H9 (cell line): ENCODE data around the gene RNF26. TPM values are rescaled to one million over a fixed set of nuclear protein-coding genes. Genes with fewer than 3 reads are reported as not detected.
A peak's percentile ranks its signal among the peaks of the same experiment; 100 is the strongest.

Source experiments
- DNase-seq: peaks from one replicate; pipeline ENCODE4 v3.0.0-alpha.2; 2017
- H2AFZ ChIP-seq: one replicate; pipeline ENCODE4 v1.6.1; 2013; ENCODE audit warnings: mild to moderate bottlenecking, low read length, control low read depth, moderate library complexity
- H2AK5ac ChIP-seq: 2 replicates; pipeline ENCODE4 v1.6.1; 2013; ENCODE audit warnings: low read length, control low read depth, mixed read lengths; ENCODE audit not compliant: insufficient read length
- H2BK120ac ChIP-seq: one replicate; pipeline ENCODE4 v1.6.1; 2013; ENCODE audit warnings: low read depth, mild to moderate bottlenecking, low read length, control low read depth, inconsistent platforms; ENCODE audit not compliant: poor library complexity, severe bottlenecking
- H2BK12ac ChIP-seq: 2 replicates; pipeline ENCODE4 v1.6.1; 2013; ENCODE audit warnings: low read length, control low read depth, mixed read lengths, low read depth; ENCODE audit not compliant: insufficient read length
- H2BK15ac ChIP-seq: 2 replicates; pipeline ENCODE4 v1.6.1; 2013; ENCODE audit warnings: low read depth, low read length, control low read depth
- H2BK20ac ChIP-seq: one replicate; pipeline ENCODE4 v1.6.1; 2013; ENCODE audit warnings: low read depth, mild to moderate bottlenecking, low read length, control low read depth, inconsistent platforms; ENCODE audit not compliant: poor library complexity, severe bottlenecking
- H2BK5ac ChIP-seq: 2 replicates; pipeline ENCODE4 v1.6.1; 2013; ENCODE audit warnings: low read length, control low read depth, mixed read lengths; ENCODE audit not compliant: insufficient read length
- H3K14ac ChIP-seq: 2 replicates; pipeline ENCODE4 v1.6.1; 2013; ENCODE audit warnings: low read length, control low read depth; ENCODE audit not compliant: insufficient read depth
- H3K18ac ChIP-seq: 2 replicates; pipeline ENCODE4 v1.6.1; 2013; ENCODE audit warnings: low read depth, mild to moderate bottlenecking, mixed read lengths, low read length, control low read depth; ENCODE audit not compliant: insufficient read length
- H3K23ac ChIP-seq: 2 replicates; pipeline ENCODE4 v1.6.1; 2013; ENCODE audit warnings: low read length, control low read depth, mixed read lengths, low read depth; ENCODE audit not compliant: insufficient read length
- H3K23me2 ChIP-seq: 2 replicates; pipeline ENCODE4 v1.6.1; 2013; ENCODE audit warnings: low read depth, mild to moderate bottlenecking, mixed read lengths, low read length, control low read depth; ENCODE audit not compliant: insufficient read length, poor library complexity, severe bottlenecking
- H3K27ac ChIP-seq: 2 replicates; pipeline ENCODE4 v1.5.1; 2013; ENCODE audit warnings: low read length, control low read depth, mixed read lengths, low read depth; ENCODE audit not compliant: insufficient read length
- H3K27me3 ChIP-seq: 2 replicates; pipeline ENCODE4 v1.6.1; 2013; ENCODE audit warnings: low read length, control low read depth, inconsistent platforms; ENCODE audit not compliant: insufficient read depth
- H3K4ac ChIP-seq: 2 replicates; pipeline ENCODE4 v1.6.1; 2013; ENCODE audit warnings: low read depth, mild to moderate bottlenecking, control low read depth, inconsistent platforms, low read length, moderate library complexity
- H3K4me1 ChIP-seq: 2 replicates; pipeline ENCODE4 v1.6.1; 2013; ENCODE audit warnings: low read length, control low read depth, inconsistent platforms; ENCODE audit not compliant: insufficient read depth
- H3K4me2 ChIP-seq: 2 replicates; pipeline ENCODE4 v1.6.1; 2013; ENCODE audit warnings: low read length, control low read depth, mixed read lengths; ENCODE audit not compliant: insufficient read length, insufficient read depth
- H3K56ac ChIP-seq: 2 replicates; pipeline ENCODE4 v1.6.1; 2013; ENCODE audit warnings: low read depth, mild to moderate bottlenecking, mixed read lengths, low read length, control low read depth; ENCODE audit not compliant: insufficient read length
- H3K79me1 ChIP-seq: 2 replicates; pipeline ENCODE4 v1.6.1; 2013; ENCODE audit warnings: low read depth, mild to moderate bottlenecking, moderate library complexity, low read length, control low read depth, inconsistent platforms; ENCODE audit not compliant: insufficient read depth, poor library complexity, severe bottlenecking
- H3K79me2 ChIP-seq: 2 replicates; pipeline ENCODE4 v1.6.1; 2013; ENCODE audit warnings: low read length, control low read depth, inconsistent platforms; ENCODE audit not compliant: insufficient read depth
- H3K9ac ChIP-seq: 2 replicates; pipeline ENCODE4 v1.6.1; 2013; ENCODE audit warnings: low read length, control low read depth, mixed read lengths; ENCODE audit not compliant: insufficient read length; ENCODE audit errors: extremely low read depth
- H3K9me3 ChIP-seq: one replicate; pipeline ENCODE4 v1.6.1; 2013; ENCODE audit warnings: low read depth, low read length, inconsistent platforms; ENCODE audit not compliant: control insufficient read depth
- H3T11ph ChIP-seq: one replicate; pipeline ENCODE4 v1.6.1; 2013; ENCODE audit warnings: mild to moderate bottlenecking, low read length, control low read depth, inconsistent platforms
- H4K20me1 ChIP-seq: one replicate; pipeline ENCODE4 v1.6.1; 2013; ENCODE audit not compliant: control insufficient read depth, insufficient read length, insufficient read depth
- H4K5ac ChIP-seq: 2 replicates; pipeline ENCODE4 v1.6.1; 2013; ENCODE audit warnings: low read depth, mild to moderate bottlenecking, mixed read lengths, low read length, control low read depth; ENCODE audit not compliant: insufficient read length
- H4K8ac ChIP-seq: replicated peaks from 2 replicates; pipeline ENCODE4 v1.6.1; 2013; ENCODE audit warnings: low read length, control low read depth, mixed read lengths, low read depth; ENCODE audit not compliant: insufficient read length
- H4K91ac ChIP-seq: 2 replicates; pipeline ENCODE4 v1.6.1; 2013; ENCODE audit warnings: low read depth, mild to moderate bottlenecking, moderate library complexity, mixed read lengths, low read length, control low read depth; ENCODE audit not compliant: insufficient read length
- H3K27ac Mint-ChIP-seq, 3 experiments: 2 replicates in 2 of 3; 3 replicates in 1 of 3; pipeline ENCODE4 v1.8.0; 2020 to 2021; ENCODE audit warnings: mixed read lengths in 3 of 3, mild to moderate bottlenecking in 1 of 3, moderate library complexity in 1 of 3
- H3K27me3 Mint-ChIP-seq: 2 replicates; pipeline ENCODE4 v1.8.0; 2021; ENCODE audit warnings: low read depth, mild to moderate bottlenecking, moderate library complexity, mixed read lengths
- H3K36me3 Mint-ChIP-seq, 3 experiments: 2 replicates in 2 of 3; 3 replicates in 1 of 3; pipeline ENCODE4 v1.8.0; 2020 to 2021; ENCODE audit warnings: low read depth in 3 of 3, mixed read lengths in 3 of 3; ENCODE audit not compliant: insufficient read depth in 1 of 3
- H3K4me1 Mint-ChIP-seq, 2 experiments: 2 replicates each; pipeline ENCODE4 v1.8.0; 2020; ENCODE audit warnings: mixed read lengths in 2 of 2
- H3K4me3 Mint-ChIP-seq, 2 experiments: 2 replicates in 1 of 2; 3 replicates in 1 of 2; pipeline ENCODE4 v1.8.0; 2020 to 2021; ENCODE audit warnings: mild to moderate bottlenecking in 2 of 2, mixed read lengths in 2 of 2, moderate library complexity in 1 of 2
- H3K9me3 Mint-ChIP-seq, 2 experiments: 2 replicates in 1 of 2; 3 replicates in 1 of 2; pipeline ENCODE4 v1.8.0; 2020; ENCODE audit warnings: mild to moderate bottlenecking in 2 of 2, mixed read lengths in 2 of 2, moderate library complexity in 1 of 2
- WGBS: extraction: QIAGEN DNeasy Blood & Tissue Kit; methylation state at CpG from one replicate; pipeline ENCODE4 v1.1.7; 2013; ENCODE audit warnings: missing lambda C conversion rate, low lambda C conversion rate, mixed read lengths; ENCODE audit not compliant: insufficient read length; ENCODE audit errors: extremely low coverage; 5-methylcytosine and 5-hydroxymethylcytosine counted together
- total RNA-seq: library from RNA; stranded (reverse); gene quantifications from 2 replicates; pipeline ENCODE4 v1.2.1, GENCODE V29; 2021
- TF ChIP-seq, protein P1 (sequence below): fragments of 200-600 bp; sonication (generic); conservative IDR thresholded peaks from 3 replicates; pipeline ENCODE4 v1.8.0; 2021; ENCODE audit warnings: antibody characterized with exemption, mild to moderate bottlenecking

Gene RNF26
- total RNA-seq, 1 experiment from 2014 or later, result 57.6 TPM

DNA sequence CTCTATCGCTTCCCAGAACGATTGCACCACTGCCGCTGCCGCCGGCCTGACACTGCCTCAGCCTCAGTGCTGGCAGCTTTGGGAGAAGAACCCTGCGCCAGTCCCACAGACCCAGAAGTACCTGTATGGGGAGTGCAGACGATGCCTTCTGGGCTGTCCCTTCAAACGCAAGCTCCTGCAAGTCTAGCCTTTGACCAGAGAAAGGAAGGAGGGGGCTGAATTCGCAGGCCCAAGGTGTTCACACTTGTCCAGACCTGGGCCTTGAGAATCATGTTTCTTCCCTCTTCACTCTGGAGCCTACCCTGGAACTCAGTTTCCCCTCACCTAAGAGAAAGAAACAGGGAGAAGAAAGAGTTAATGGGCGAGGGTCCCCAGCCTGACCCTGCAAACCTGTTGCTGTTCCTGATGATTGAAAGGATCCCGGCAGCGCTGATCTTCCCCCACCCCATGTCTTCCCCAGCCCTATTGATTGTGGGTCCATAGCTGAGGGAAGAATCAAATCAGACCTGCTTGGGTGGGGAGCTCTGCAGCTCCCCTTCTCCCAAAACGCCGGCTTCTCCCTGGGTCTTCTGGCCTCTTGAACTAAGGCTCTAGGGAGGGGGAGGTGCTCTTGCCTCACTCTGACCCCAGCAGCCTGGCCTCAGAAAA lies 16.6 kb upstream of the RNF26 start:
- no peak overlapping the region for H2AFZ ChIP-seq
- TF ChIP-seq, protein P1, sequence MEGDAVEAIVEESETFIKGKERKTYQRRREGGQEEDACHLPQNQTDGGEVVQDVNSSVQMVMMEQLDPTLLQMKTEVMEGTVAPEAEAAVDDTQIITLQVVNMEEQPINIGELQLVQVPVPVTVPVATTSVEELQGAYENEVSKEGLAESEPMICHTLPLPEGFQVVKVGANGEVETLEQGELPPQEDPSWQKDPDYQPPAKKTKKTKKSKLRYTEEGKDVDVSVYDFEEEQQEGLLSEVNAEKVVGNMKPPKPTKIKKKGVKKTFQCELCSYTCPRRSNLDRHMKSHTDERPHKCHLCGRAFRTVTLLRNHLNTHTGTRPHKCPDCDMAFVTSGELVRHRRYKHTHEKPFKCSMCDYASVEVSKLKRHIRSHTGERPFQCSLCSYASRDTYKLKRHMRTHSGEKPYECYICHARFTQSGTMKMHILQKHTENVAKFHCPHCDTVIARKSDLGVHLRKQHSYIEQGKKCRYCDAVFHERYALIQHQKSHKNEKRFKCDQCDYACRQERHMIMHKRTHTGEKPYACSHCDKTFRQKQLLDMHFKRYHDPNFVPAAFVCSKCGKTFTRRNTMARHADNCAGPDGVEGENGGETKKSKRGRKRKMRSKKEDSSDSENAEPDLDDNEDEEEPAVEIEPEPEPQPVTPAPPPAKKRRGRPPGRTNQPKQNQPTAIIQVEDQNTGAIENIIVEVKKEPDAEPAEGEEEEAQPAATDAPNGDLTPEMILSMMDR, result no peak
- no peak overlapping the region for H4K91ac ChIP-seq
- no peaks in the 10 kb centered on the region for H3K9me3 ChIP-seq
- H3K27me3 Mint-ChIP-seq, result peaks cover 38% of the 10 kb centered on the region
- H4K20me1 ChIP-seq, result no peaks in the 10 kb centered on the region
- no peak overlapping the region for H4K5ac ChIP-seq
- no peak overlapping the region for H3K18ac ChIP-seq
- H3K27ac Mint-ChIP-seq, result no peak overlapping the region
- no peak overlapping the region for H2BK20ac ChIP-seq
- H3K27me3 ChIP-seq, result peaks cover 9% of the 10 kb centered on the region; the same call in 1 of the 2 replicates
- H3K14ac ChIP-seq, result no peak overlapping the region; the same call in 1 of the 2 replicates
- H3T11ph ChIP-seq, result no peak overlapping the region
- no peaks in the 10 kb centered on the region for H3K79me1 ChIP-seq
- H3K4me3 Mint-ChIP-seq, result peak overlapping the region; percentile 37 to 74; a peak in 4 of 5 replicates
- H3K79me2 ChIP-seq, result no peaks in the 10 kb centered on the region
- H3K4me1 ChIP-seq, result peaks cover 15% of the 10 kb centered on the region; the same call in 1 of the 2 replicates
- no peak overlapping the region for H3K56ac ChIP-seq
- no peak overlapping the region for H3K27ac ChIP-seq
- H3K9ac ChIP-seq, result no peak overlapping the region
- no peak overlapping the region for H4K8ac ChIP-seq
- H3K4me1 Mint-ChIP-seq, result peaks cover 44 to 49% of the 10 kb centered on the region in 2 experiments
- H3K4ac ChIP-seq, result no peak overlapping the region
- H2BK12ac ChIP-seq, result no peak overlapping the region
- H3K36me3 Mint-ChIP-seq, result peaks cover 0 to 8% (median 5%) of the 10 kb centered on the region in 3 experiments; a peak in 2 of 7 replicates
- no peak overlapping the region for H3K23ac ChIP-seq
- H2BK120ac ChIP-seq, result no peak overlapping the region
- H2AK5ac ChIP-seq, result no peak overlapping the region
- H3K23me2 ChIP-seq, result peaks cover 34% of the 10 kb centered on the region
- H3K9me3 Mint-ChIP-seq, result no peaks in the 10 kb centered on the region
- H2BK5ac ChIP-seq, result no peak overlapping the region
- no CpG with 5 or more reads among the region's 14 CpGs for WGBS
- no peak overlapping the region for H2BK15ac ChIP-seq
- DNase-seq, result no peak
- H3K4me2 ChIP-seq, result peak overlapping the region; percentile 77
